ENCODE results near the gene CHEK1. TPM values are rescaled to one million over a fixed set of nuclear protein-coding genes. Genes with fewer than 3 reads are reported as not detected.

Gene CHEK1
- total and polyA plus RNA-seq, 2 donors (not counting 3 experiments of a cell fraction or from before 2014, with no cell fraction given) = 15.0 to 66.1 TPM

DNA sequence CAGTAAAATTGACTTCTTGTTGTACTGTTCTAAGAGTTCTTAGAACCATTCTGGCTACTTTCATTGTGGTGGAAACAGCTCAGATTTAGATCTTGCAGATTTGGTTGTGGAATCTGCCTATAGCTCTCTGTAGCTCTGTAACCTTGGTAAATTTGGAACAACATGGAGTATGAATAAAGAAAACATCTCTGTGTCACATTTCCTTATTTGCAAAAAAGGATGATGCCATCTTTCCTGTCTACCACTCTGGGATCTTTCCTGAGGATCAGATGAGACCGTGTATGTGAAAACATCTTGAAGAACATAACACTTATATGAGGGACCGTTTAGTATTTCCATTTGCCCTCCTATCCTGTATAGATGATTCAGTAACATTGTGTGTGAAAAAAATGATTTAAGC, 46.6 kb downstream of the CHEK1 start:
- CTCF ChIA-PET = interaction anchor here (3.6 to 4.2 kb wide), 2 partner anchors 8 to 46 kb away, joined by 15 to 36 read pairs; partner anchors contain the start of genes ACRV1 and CHEK1
- no peaks in the 10 kb centered on the region for H4K20me1 ChIP-seq (replicated peaks; ENCODE audit: control insufficient read depth, extremely low read depth, insufficient read depth, low read length)
- FAIRE-seq (no peak), DNase-seq (ENCODE audit: low read depth, low spot score) (peak; percentile 69)
- dilution Hi-C loops (cut with MboI; ENCODE audit: extremely low pct_ligation_motif_present, low sequenced_read_pairs) (no loop called here), intact Hi-C loops (cut with micrococcal nuclease) (loop anchor here (2.0 kb wide), 1 partner anchor 79 kb away; the partner anchor contains the start of gene STT3A)
- POLR2A ChIA-PET = no interaction called here
- TF ChIP-seq MYC (IDR thresholded peaks at IDR 0.05; ENCODE audit: low read depth, low read length) = no peak
- TF ChIP-seq, protein P1, sequence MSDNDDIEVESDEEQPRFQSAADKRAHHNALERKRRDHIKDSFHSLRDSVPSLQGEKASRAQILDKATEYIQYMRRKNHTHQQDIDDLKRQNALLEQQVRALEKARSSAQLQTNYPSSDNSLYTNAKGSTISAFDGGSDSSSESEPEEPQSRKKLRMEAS (IDR thresholded peaks at IDR 0.05; ENCODE audit: insufficient read depth, insufficient read length) = no peak
- TF ChIP-seq POLR2AphosphoS5 (IDR thresholded peaks at IDR 0.05; ENCODE audit: insufficient read depth, low read depth, low read length) = no peak
- no peak for TF ChIP-seq EZH2 (IDR thresholded peaks at IDR 0.05; ENCODE audit: borderline replicate concordance, low read depth, low read length, severe bottlenecking)
- TF ChIP-seq FOS (IDR thresholded peaks at IDR 0.05; ENCODE audit: borderline replicate concordance, insufficient read depth, low read length) = peak; percentile 48
- no peak for TF ChIP-seq POLR2A (IDR thresholded peaks at IDR 0.05; ENCODE audit: low read depth, low read length)
- TF ChIP-seq, protein P2, sequence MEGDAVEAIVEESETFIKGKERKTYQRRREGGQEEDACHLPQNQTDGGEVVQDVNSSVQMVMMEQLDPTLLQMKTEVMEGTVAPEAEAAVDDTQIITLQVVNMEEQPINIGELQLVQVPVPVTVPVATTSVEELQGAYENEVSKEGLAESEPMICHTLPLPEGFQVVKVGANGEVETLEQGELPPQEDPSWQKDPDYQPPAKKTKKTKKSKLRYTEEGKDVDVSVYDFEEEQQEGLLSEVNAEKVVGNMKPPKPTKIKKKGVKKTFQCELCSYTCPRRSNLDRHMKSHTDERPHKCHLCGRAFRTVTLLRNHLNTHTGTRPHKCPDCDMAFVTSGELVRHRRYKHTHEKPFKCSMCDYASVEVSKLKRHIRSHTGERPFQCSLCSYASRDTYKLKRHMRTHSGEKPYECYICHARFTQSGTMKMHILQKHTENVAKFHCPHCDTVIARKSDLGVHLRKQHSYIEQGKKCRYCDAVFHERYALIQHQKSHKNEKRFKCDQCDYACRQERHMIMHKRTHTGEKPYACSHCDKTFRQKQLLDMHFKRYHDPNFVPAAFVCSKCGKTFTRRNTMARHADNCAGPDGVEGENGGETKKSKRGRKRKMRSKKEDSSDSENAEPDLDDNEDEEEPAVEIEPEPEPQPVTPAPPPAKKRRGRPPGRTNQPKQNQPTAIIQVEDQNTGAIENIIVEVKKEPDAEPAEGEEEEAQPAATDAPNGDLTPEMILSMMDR (IDR thresholded peaks at IDR 0.05; ENCODE audit: extremely low read depth in 1 of 2, insufficient read depth in 1 of 2, low read depth in 1 of 2, low read length in 2 of 2) = no peak
- no peak for TF ChIP-seq GATA2 (IDR thresholded peaks at IDR 0.05; ENCODE audit: insufficient read depth, insufficient read length, low read depth, low read length)
- TF ChIP-seq JUN (IDR thresholded peaks at IDR 0.05; ENCODE audit: borderline replicate concordance, insufficient read depth, insufficient read length, low read depth) = peak; percentile 66
- peak overlapping the region; percentile 39 for H3K4me2 ChIP-seq (ENCODE audit: insufficient read depth, low read length)
- H3K4me3 ChIP-seq (replicated peaks in 1 of 3; ENCODE audit: insufficient read depth in 1 of 3, low read depth in 1 of 3, low read length in 3 of 3) = no peak overlapping the region
- H3K79me2 ChIP-seq (ENCODE audit: control insufficient read depth, insufficient read depth, low read length) = peaks cover 6% of the 10 kb centered on the region
- H3K9ac ChIP-seq (replicated peaks; ENCODE audit: extremely low read depth, insufficient read depth, low read length) = no peak overlapping the region
- peaks cover 52% of the 10 kb centered on the region for H3K4me1 ChIP-seq (ENCODE audit: control insufficient read depth, extremely low read depth, insufficient read depth, low read length)
- peaks cover 0 to 3% of the 10 kb centered on the region in 2 experiments for H3K36me3 ChIP-seq (ENCODE audit: control insufficient read depth in 2 of 2, extremely low read depth in 1 of 2, insufficient read depth in 2 of 2, low read length in 2 of 2)
- no peak overlapping the region for H2AFZ ChIP-seq (ENCODE audit: low read depth, low read length)
- H3K27ac ChIP-seq (ENCODE audit: insufficient read depth, low read depth, low read length) = peak overlapping the region; percentile 35
- no TSS peak for BruUV-seq (replicated peaks)
- H3K9me1 ChIP-seq (replicated peaks; ENCODE audit: control insufficient read depth, extremely low read depth, insufficient read depth, low read length) = peaks cover 3% of the 10 kb centered on the region
- H3K27me3 ChIP-seq (ENCODE audit: control insufficient read depth in 2 of 2, insufficient read depth in 2 of 2, low read length in 2 of 2) = no peaks in the 10 kb centered on the region
- no peaks in the 10 kb centered on the region for H3K9me3 ChIP-seq (replicated peaks; ENCODE audit: control insufficient read depth, insufficient read depth, low read length)
